CD4-positive, alpha-beta T cell treated with Interleukin-1 beta for 1 hour (primary cell): ENCODE results near the gene CTNNB1.

Source experiments
- DNase-seq, 2 donors: peaks; one replicate each; pipeline ENCODE4 v3.0.0-alpha.2; 2020 to 2022

Gene CTNNB1

GRCh38 chr3:41198950-41199865, at the start of gene CTNNB1:
Gene CTNNB1, plus strand, starts transcription at chr3:41199505. Its CDS starts 24,564 bp downstream, at chr3:41224069.
- peak; percentile 90 to 94 for DNase-seq

- DNase-seq = no peak
Measured at GRCh38 chr3:41155834-41156233, 43.5 kb upstream of the CTNNB1 start.

GRCh38 chr3:41158947-41159346, 40.4 kb upstream of the CTNNB1 start:
- DNase-seq = no peak

- no peak for DNase-seq
Measured at GRCh38 chr3:41159588-41160189, 39.6 kb upstream of the CTNNB1 start.

GRCh38 chr3:41162541-41162940, 36.8 kb upstream of the CTNNB1 start:
- no peak for DNase-seq

- DNase-seq = no peak
Measured at GRCh38 chr3:41163006-41163405, 36.3 kb upstream of the CTNNB1 start.

- DNase-seq = no peak
Measured at GRCh38 chr3:41163421-41163820, 35.9 kb upstream of the CTNNB1 start.

GRCh38 chr3:41164777-41165176, 34.5 kb upstream of the CTNNB1 start:
- no peak for DNase-seq

GRCh38 chr3:41167722-41168497, 31.4 kb upstream of the CTNNB1 start:
- no peak for DNase-seq

GRCh38 chr3:41169023-41169422, 30.3 kb upstream of the CTNNB1 start:
- no peak for DNase-seq

- no peak for DNase-seq
Measured at GRCh38 chr3:41173926-41174885, 25.1 kb upstream of the CTNNB1 start.

- DNase-seq = no peak
Measured at GRCh38 chr3:41175365-41175764, 23.9 kb upstream of the CTNNB1 start.

- no peak for DNase-seq
Measured at GRCh38 chr3:41176596-41176995, 22.7 kb upstream of the CTNNB1 start.

GRCh38 chr3:41178576-41178975, 20.7 kb upstream of the CTNNB1 start:
- no peak for DNase-seq

- DNase-seq = no peak
Measured at GRCh38 chr3:41180396-41180795, 18.9 kb upstream of the CTNNB1 start.

GRCh38 chr3:41182504-41183059, 16.7 kb upstream of the CTNNB1 start:
- DNase-seq = no peak

- no peak for DNase-seq
Measured at GRCh38 chr3:41184394-41184793, 14.9 kb upstream of the CTNNB1 start.

GRCh38 chr3:41186297-41186696, 13.0 kb upstream of the CTNNB1 start:
- no peak for DNase-seq

GRCh38 chr3:41188306-41188705, 11.0 kb upstream of the CTNNB1 start:
- no peak for DNase-seq

GRCh38 chr3:41190509-41191284, 8.6 kb upstream of the CTNNB1 start:
- no peak for DNase-seq

GRCh38 chr3:41192885-41193284, 6.4 kb upstream of the CTNNB1 start:
- DNase-seq = no peak
